ENCODE data around the gene UNC5C.

DNA sequence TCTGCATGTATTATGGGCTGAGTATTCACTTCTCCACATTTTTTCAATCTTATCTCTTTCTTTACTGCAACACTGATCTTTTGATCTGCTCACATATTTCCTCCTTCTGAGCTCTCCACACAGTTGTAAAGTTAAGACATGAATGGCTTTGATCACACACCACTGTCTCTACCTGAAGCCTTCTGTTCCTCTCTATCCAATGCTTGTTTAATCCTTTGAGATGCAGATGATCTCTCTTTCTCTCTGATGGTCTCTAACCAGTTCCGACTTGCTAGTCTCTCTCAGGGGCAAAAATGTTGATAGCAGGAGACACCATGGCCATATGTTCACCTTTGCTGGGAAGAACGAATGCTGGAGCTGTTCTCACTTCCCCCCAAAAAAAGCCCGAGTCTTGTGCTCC is 162.4 kb downstream of the UNC5C start:
- TF ChIP-seq, protein P1, sequence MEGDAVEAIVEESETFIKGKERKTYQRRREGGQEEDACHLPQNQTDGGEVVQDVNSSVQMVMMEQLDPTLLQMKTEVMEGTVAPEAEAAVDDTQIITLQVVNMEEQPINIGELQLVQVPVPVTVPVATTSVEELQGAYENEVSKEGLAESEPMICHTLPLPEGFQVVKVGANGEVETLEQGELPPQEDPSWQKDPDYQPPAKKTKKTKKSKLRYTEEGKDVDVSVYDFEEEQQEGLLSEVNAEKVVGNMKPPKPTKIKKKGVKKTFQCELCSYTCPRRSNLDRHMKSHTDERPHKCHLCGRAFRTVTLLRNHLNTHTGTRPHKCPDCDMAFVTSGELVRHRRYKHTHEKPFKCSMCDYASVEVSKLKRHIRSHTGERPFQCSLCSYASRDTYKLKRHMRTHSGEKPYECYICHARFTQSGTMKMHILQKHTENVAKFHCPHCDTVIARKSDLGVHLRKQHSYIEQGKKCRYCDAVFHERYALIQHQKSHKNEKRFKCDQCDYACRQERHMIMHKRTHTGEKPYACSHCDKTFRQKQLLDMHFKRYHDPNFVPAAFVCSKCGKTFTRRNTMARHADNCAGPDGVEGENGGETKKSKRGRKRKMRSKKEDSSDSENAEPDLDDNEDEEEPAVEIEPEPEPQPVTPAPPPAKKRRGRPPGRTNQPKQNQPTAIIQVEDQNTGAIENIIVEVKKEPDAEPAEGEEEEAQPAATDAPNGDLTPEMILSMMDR (IDR thresholded peaks at IDR 0.05): no peak
- TF ChIP-seq POLR2AphosphoS5 (IDR thresholded peaks at IDR 0.05; ENCODE audit: low read depth, low read length): no peak
- TF ChIP-seq, protein P2, sequence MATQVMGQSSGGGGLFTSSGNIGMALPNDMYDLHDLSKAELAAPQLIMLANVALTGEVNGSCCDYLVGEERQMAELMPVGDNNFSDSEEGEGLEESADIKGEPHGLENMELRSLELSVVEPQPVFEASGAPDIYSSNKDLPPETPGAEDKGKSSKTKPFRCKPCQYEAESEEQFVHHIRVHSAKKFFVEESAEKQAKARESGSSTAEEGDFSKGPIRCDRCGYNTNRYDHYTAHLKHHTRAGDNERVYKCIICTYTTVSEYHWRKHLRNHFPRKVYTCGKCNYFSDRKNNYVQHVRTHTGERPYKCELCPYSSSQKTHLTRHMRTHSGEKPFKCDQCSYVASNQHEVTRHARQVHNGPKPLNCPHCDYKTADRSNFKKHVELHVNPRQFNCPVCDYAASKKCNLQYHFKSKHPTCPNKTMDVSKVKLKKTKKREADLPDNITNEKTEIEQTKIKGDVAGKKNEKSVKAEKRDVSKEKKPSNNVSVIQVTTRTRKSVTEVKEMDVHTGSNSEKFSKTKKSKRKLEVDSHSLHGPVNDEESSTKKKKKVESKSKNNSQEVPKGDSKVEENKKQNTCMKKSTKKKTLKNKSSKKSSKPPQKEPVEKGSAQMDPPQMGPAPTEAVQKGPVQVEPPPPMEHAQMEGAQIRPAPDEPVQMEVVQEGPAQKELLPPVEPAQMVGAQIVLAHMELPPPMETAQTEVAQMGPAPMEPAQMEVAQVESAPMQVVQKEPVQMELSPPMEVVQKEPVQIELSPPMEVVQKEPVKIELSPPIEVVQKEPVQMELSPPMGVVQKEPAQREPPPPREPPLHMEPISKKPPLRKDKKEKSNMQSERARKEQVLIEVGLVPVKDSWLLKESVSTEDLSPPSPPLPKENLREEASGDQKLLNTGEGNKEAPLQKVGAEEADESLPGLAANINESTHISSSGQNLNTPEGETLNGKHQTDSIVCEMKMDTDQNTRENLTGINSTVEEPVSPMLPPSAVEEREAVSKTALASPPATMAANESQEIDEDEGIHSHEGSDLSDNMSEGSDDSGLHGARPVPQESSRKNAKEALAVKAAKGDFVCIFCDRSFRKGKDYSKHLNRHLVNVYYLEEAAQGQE (IDR thresholded peaks at IDR 0.05; ENCODE audit: insufficient read depth in 1 of 2, low read depth in 2 of 2, low read length in 1 of 2): no peak
- no peak for TF ChIP-seq SIN3A (IDR thresholded peaks at IDR 0.05; ENCODE audit: borderline replicate concordance, insufficient read depth, low read depth, low read length)
- no peak for TF ChIP-seq TCF7L2 (IDR thresholded peaks at IDR 0.05; ENCODE audit: low read depth, low read length)

Measured in Panc1 (cell line).